GM18861 (cell line): ENCODE data around the gene IFT122.
"Not testable (repeated sequence)": the region's sequence is repeated elsewhere in the genome, so short reads cannot be mapped to it uniquely, and the experiment has no call there.

Experiments used
- ATAC-seq: cut with Tn5 transposase; IDR thresholded peaks from one replicate; pipeline ENCODE4 v1.9.1; 2021; ENCODE audit not compliant: unreplicated experiment

IFT122 gene

GRCh38 chr3:129494499-129494898 lies 54.5 kb downstream of the IFT122 start:
- not testable (repeated sequence) for ATAC-seq

GRCh38 chr3:129495006-129495639 lies 55.1 kb downstream of the IFT122 start:
- ATAC-seq = not testable (repeated sequence)

GRCh38 chr3:129497876-129498275 lies 57.9 kb downstream of the IFT122 start:
- ATAC-seq = not testable (repeated sequence)

- not testable (repeated sequence) for ATAC-seq
Measured at GRCh38 chr3:129498603-129499488, 58.8 kb downstream of the IFT122 start.

GRCh38 chr3:129499604-129500333 lies 59.7 kb downstream of the IFT122 start:
- not testable (repeated sequence) for ATAC-seq

- ATAC-seq = no peak
Measured at GRCh38 chr3:129500334-129500658, 60.3 kb downstream of the IFT122 start.

- no peak for ATAC-seq
Measured at GRCh38 chr3:129501630-129502029, 61.6 kb downstream of the IFT122 start.

- no peak for ATAC-seq
Measured at GRCh38 chr3:129502641-129503408, 62.8 kb downstream of the IFT122 start.

- no peak for ATAC-seq
Measured at GRCh38 chr3:129503471-129504291, 63.7 kb downstream of the IFT122 start.

GRCh38 chr3:129504471-129505100 lies 64.6 kb downstream of the IFT122 start:
- no peak for ATAC-seq

- no peak for ATAC-seq
Measured at GRCh38 chr3:129505341-129505740, 65.3 kb downstream of the IFT122 start.

GRCh38 chr3:129506231-129506742 lies 66.3 kb downstream of the IFT122 start:
- ATAC-seq = no peak

- ATAC-seq = no peak
Measured at GRCh38 chr3:129507181-129507831, 67.3 kb downstream of the IFT122 start.

GRCh38 chr3:129512595-129512994 lies 72.6 kb downstream of the IFT122 start:
- ATAC-seq = no peak

GRCh38 chr3:129513705-129514104 lies 73.7 kb downstream of the IFT122 start:
- no peak for ATAC-seq

GRCh38 chr3:129514110-129514509 lies 74.1 kb downstream of the IFT122 start:
- ATAC-seq = no peak

- no peak for ATAC-seq
Measured at GRCh38 chr3:129514563-129514962, 74.5 kb downstream of the IFT122 start.

GRCh38 chr3:129515108-129515820 lies 75.2 kb downstream of the IFT122 start:
- not testable (repeated sequence) for ATAC-seq
